ENCODE results near the gene MFSD2B. TPM values are rescaled to one million over a fixed set of nuclear protein-coding genes. Genes with fewer than 3 reads are reported as not detected.

Gene MFSD2B
- total RNA-seq, 1 donor from 2014 or later, result not detected

GRCh38 chr2:24052951-24053350 lies 43.1 kb downstream of the MFSD2B start:
- no peak for ATAC-seq

DNA sequence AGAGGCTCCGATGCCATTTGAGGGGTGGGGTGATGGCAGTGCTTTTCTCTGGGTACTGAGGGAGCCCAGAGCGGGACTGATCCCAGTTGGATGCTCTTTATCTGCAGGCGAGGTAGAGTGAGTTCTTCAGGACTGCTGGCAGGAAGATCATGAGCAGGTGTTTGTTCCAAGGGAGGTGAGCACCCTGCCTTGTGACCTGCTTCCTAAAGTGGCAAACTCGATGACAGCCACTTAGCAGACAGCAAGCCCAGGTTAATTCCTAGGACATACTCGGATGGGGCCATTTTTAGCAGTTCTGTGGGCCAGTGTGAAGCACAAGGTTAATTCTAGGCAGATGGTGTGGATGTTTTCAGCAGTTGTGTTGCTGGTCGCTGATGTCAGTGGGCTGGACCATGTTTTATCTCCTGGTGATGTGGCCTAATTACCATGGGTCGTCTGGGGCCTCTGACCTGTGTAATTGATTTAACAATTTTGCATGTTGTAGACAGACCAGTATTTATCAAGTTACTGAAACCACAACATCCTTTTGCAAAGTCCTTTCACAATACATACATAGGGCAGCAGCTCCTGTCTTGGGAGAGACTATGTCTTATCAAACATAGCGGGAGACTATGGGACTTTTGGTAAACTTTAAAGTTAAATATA lies 44.6 kb downstream of the MFSD2B start:
- ATAC-seq, result no peak

GRCh38 chr2:24055750-24056149 lies 45.9 kb downstream of the MFSD2B start:
- no peak for ATAC-seq

GRCh38 chr2:24058564-24059271 lies 48.8 kb downstream of the MFSD2B start:
- no peak for ATAC-seq

DNA sequence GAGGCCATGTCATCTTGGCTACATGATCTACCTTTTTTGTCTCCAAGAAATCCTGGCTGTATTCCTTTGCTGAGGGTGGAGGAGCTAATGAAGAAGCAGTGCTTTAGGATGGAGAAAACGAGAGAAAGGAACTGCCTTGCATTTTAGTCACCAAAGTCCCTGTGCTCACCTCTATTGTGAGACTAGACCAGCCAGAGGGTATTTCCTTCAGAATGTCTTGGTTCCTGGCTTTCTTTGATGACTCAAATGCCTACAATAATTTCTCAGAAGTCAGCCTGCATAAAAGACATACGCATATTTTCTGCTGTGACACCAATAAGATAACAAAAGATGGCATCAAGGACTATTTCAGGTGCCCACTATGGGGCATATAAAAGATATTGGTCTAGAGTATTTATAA lies 55.5 kb downstream of the MFSD2B start:
- ATAC-seq, result no peak

DNA sequence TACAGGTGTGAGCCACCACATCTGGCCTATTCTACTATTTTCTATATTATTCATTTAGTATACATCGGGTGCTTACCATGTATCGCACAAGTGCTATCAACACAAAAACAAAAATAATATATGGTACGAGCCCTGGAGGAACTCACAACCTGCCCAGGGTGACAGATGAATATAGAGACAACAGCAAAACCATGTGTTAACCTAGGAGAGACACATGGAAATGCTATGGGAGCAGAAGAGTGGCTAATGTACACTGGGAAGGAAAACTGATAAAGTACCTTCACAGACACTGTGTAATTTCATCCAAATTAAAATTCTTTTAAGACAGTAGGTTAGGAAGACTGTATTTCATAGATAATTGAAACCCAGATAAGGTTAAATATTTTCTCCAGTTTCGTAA lies 62.4 kb downstream of the MFSD2B start:
- no peak for ATAC-seq

- ATAC-seq, result no peak
These were observed 63.9 kb downstream of the MFSD2B start for GRCh38 chr2:24073816-24074215.

DNA sequence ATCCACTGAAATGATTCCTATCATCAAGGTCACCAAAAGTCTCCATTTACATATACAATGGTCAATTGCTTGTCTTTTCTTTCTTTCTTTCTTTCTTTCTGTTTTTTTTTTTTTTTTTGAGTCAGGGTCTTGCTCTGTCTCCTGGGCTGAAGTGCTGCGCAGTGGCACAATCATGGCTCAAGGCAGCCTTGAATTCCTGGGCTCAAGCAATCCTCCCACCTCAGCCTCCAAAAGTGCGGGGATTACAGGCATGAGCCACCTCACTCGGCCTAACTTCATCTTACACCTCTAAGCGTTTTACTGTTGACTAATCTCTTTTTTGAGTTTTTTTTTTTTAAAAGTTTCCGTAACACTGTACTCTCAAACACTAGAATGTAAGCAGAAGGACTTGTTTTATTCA lies 65.4 kb downstream of the MFSD2B start:
- ATAC-seq, result no peak

Other genes starting within 250 kb of the MFSD2B start
- 17.0 TPM for gene ATAD2B, start 83.0 kb upstream of the MFSD2B start, total RNA-seq
- gene UBXN2A, start 69.6 kb upstream of the MFSD2B start, total RNA-seq, result 10.4 TPM
- gene WDCP, start 37.3 kb downstream of the MFSD2B start, total RNA-seq, result 3.3 TPM
- 6.2 TPM for gene FKBP1B, start 39.7 kb downstream of the MFSD2B start, total RNA-seq
- gene SF3B6, start 66.2 kb downstream of the MFSD2B start, total RNA-seq, result 85.7 TPM
- 102 TPM for gene TP53I3, start 74.7 kb downstream of the MFSD2B start, total RNA-seq
- 0.24 TPM for gene PFN4, start 113.2 kb downstream of the MFSD2B start, total RNA-seq
- gene FAM228B, start 113.4 kb downstream of the MFSD2B start, total RNA-seq, result 5.7 TPM
- not detected for gene FAM228A, start 165.0 kb downstream of the MFSD2B start, total RNA-seq